K562 (cell line): ENCODE results near the gene GNAZ. TPM values are rescaled to one million over a fixed set of nuclear protein-coding genes. Genes with fewer than 3 reads are reported as not detected.

Source experiments
- ATF1 ChIP-seq, 2 experiments: fragments of 450-650 bp in 1 of 2; IDR thresholded peaks; 2 replicates each; pipeline ENCODE4 v1.6.1; 2016; ENCODE audit warnings: missing compliant biosample characterization in 1 of 2, missing genetic modification characterization in 1 of 2
- ATF3 ChIP-seq, 2 experiments: fragments of 450-650 bp in 1 of 2; sonication (generic) in 1 of 2; formaldehyde crosslinking in 1 of 2; IDR thresholded peaks in 1 of 2; conservative IDR thresholded peaks in 1 of 2; 2 replicates each; pipeline versions ENCODE4 v1.6.1 to v1.8.1; 2016 to 2023; ENCODE audit warnings: mild to moderate bottlenecking in 2 of 2, moderate library complexity in 2 of 2, inconsistent platforms in 1 of 2, missing genetic modification reagents in 1 of 2
- BHLHE40 ChIP-seq: IDR thresholded peaks from 2 replicates; pipeline ENCODE4 v1.6.1; 2011; ENCODE audit warnings: low read length, improper control_type of control experiment
- C11orf30 ChIP-seq: fragments of 450-650 bp; IDR thresholded peaks from 2 replicates; pipeline ENCODE4 v1.6.1; 2016; ENCODE audit warnings: low read depth, mild to moderate bottlenecking
- EZH2 ChIP-seq: IDR thresholded peaks from 2 replicates; pipeline ENCODE4 v1.6.1; 2012; ENCODE audit warnings: low read depth, mild to moderate bottlenecking, inconsistent platforms, low read length, borderline replicate concordance
- HDAC1 ChIP-seq, 2 experiments: fragments of 450-650 bp; IDR thresholded peaks; 2 replicates each; pipeline ENCODE4 v1.6.1; 2016 to 2017; ENCODE audit warnings: inconsistent platforms in 1 of 2, mild to moderate bottlenecking in 1 of 2, moderate library complexity in 1 of 2
- HINFP ChIP-seq: fragments of 450-650 bp; conservative IDR thresholded peaks from 2 replicates; pipeline ENCODE4 v1.6.1; 2016; ENCODE audit warnings: missing genetic modification characterization, low read depth, mild to moderate bottlenecking, control low read depth, missing compliant biosample characterization
- MAZ ChIP-seq, 2 experiments: fragments of 450-650 bp in 1 of 2; sonication (generic) in 1 of 2; formaldehyde crosslinking; IDR thresholded peaks in 1 of 2; conservative IDR thresholded peaks in 1 of 2; 2 replicates each; pipeline versions ENCODE4 v1.4.0 to v1.5.0; 2020; ENCODE audit warnings: mild to moderate bottlenecking in 1 of 2, missing genetic modification reagents in 1 of 2
- NFE2L1 ChIP-seq: fragments of 450-650 bp; IDR thresholded peaks from 2 replicates; pipeline ENCODE4 v1.6.1; 2016; ENCODE audit warnings: missing genetic modification characterization, low read depth, mild to moderate bottlenecking, missing compliant biosample characterization, moderate library complexity, borderline replicate concordance
- NFXL1 ChIP-seq: fragments of 450-650 bp; formaldehyde crosslinking; IDR thresholded peaks from 2 replicates; pipeline ENCODE4 v1.4.0; 2021; ENCODE audit warnings: mild to moderate bottlenecking
- PBX2 ChIP-seq, 2 experiments: IDR thresholded peaks in 1 of 2; conservative IDR thresholded peaks in 1 of 2; 2 replicates each; pipeline ENCODE4 v1.6.1; 2016; ENCODE audit warnings: low read depth in 2 of 2, mild to moderate bottlenecking in 1 of 2, missing compliant biosample characterization in 1 of 2, missing genetic modification characterization in 1 of 2, moderate library complexity in 1 of 2
- RBM15 ChIP-seq: fragments of 200-400 bp; formaldehyde crosslinking; IDR thresholded peaks from 2 replicates; pipeline ENCODE4 v1.6.1; 2018; ENCODE audit warnings: mild to moderate bottlenecking, low read length, moderate library complexity; ENCODE audit not compliant: insufficient read depth
- SIN3A ChIP-seq, 2 experiments: fragments of 150-350 bp in 1 of 2; IDR thresholded peaks; 2 replicates each; pipeline ENCODE4 v1.6.1; 2011 to 2016; ENCODE audit warnings: borderline replicate concordance in 2 of 2, low read depth in 2 of 2, low read length in 2 of 2, mild to moderate bottlenecking in 2 of 2, moderate library complexity in 2 of 2; ENCODE audit not compliant: control insufficient read depth in 1 of 2
- USF1 ChIP-seq: sonication (generic); formaldehyde crosslinking; IDR thresholded peaks from 2 replicates; pipeline ENCODE4 v1.9.0; 2022; ENCODE audit warnings: mild to moderate bottlenecking, missing genetic modification reagents
- XRCC4 ChIP-seq: IDR thresholded peaks from one replicate; pipeline ENCODE4 v1.6.1; 2011; ENCODE audit not compliant: insufficient read depth, insufficient read length; ENCODE audit errors: extremely low read depth
- ZBTB7A ChIP-seq: IDR thresholded peaks from 2 replicates; pipeline ENCODE4 v1.6.1; 2011; ENCODE audit warnings: low read depth, mild to moderate bottlenecking, low read length, moderate library complexity, borderline replicate concordance; ENCODE audit not compliant: control insufficient read depth
- polyA plus RNA-seq, 8 experiments: library from polyadenylated mRNA; depleted of rRNA in 4 of 8; stranded (reverse) in 5 of 8; unstranded in 3 of 8; fragments of >200 nt; fragmentation: Nextera tagmentation in 2 of 8; fragmentation: Illumina TruSeq in 1 of 8; extraction: Ambion mirVana in 2 of 8; extraction: Trizol in 1 of 8; gene quantifications; 2 replicates each; pipeline versions ENCODE4 v1.2.1 to v1.2.3, GENCODE V29; 2011 to 2014; ENCODE audit warnings: inconsistent platforms in 1 of 8, missing spikeins in 1 of 8
- total RNA-seq, 7 experiments: library from RNA; depleted of rRNA in 6 of 7; stranded (reverse); fragments of >200 nt in 6 of 7; fragmentation: Illumina TruSeq in 2 of 7; extraction: Trizol in 2 of 7; gene quantifications; 2 replicates each; pipeline versions ENCODE4 v1.2.1 to v1.2.3, GENCODE V29; 2011 to 2021; ENCODE audit warnings: low replicate concordance in 1 of 7

Gene GNAZ
- total and polyA plus RNA-seq, 9 of the 15 experiments (the other 6 are each of a cell fraction or from before 2014, with no cell fraction given) = 0.04 to 0.22 (median 0.13) TPM; not detected in 3

- TF ChIP-seq MAZ (CRISPR knock-in tag; conservative IDR thresholded peaks at IDR 0.05 in 1 of 2, IDR thresholded peaks at IDR 0.05 in 1 of 2) (no peak), XRCC4 (no peak), RBM15 (no peak), C11orf30 (no peak), EZH2 (no peak), BHLHE40 (0 out of 2 replicates have a peak, but pooled peaks have one; percentile 3), HINFP (no peak), ATF3 (IDR thresholded peaks at IDR 0.05) (no peak), ATF3 (CRISPR knock-in tag; conservative IDR thresholded peaks at IDR 0.05) (no peak), NFE2L1 (no peak), NFXL1 (CRISPR knock-in tag) (no peak), PBX2 (CRISPR knock-in tag; IDR thresholded peaks at IDR 0.05; ENCODE audit: low read depth) (0 out of 2 replicates have a peak, but pooled peaks have one; percentile 18), PBX2 (tag; conservative IDR thresholded peaks at IDR 0.05; ENCODE audit: low read depth) (no peak), HDAC1 (IDR thresholded peaks at IDR 0.05) (no peak), SIN3A (IDR thresholded peaks at IDR 0.05; ENCODE audit: borderline replicate concordance in 2 of 2, control insufficient read depth in 1 of 2, low read depth in 2 of 2, low read length in 2 of 2) (no peak), ZBTB7A (no peak), USF1 (CRISPR knock-in tag) (no peak), ATF1 (CRISPR knock-in tag; IDR thresholded peaks at IDR 0.05) (0 out of 2 replicates have a peak, but pooled peaks have one; percentile 4), ATF1 (tag; IDR thresholded peaks at IDR 0.05) (no peak)
Measured at GRCh38 chr22:23107487-23108248, 37.3 kb downstream of the GNAZ start (continued).
